Gastroesophageal sphincter (tissue), 4 donors: ENCODE results near the gene GLE1. TPM values are rescaled to one million over a fixed set of nuclear protein-coding genes. Genes with fewer than 3 reads are reported as not detected.
A peak's percentile ranks its signal among the peaks of the same experiment; 100 is the strongest.

Experiments used
- ATAC-seq: fragments of 150-250 bp; one replicate; pipeline ENCODE4 v1.9.1; 2016; ENCODE audit warnings: mild to moderate bottlenecking, moderate library complexity
- H3K27ac ChIP-seq, 4 donors: fragments of 200-600 bp; sonication (generic) in 3 of 4; 1 replicate in 3 of 4; 2 replicates in 1 of 4; pipeline ENCODE4 v1.5.1; 2016 to 2019
- H3K27me3 ChIP-seq: fragments of 200-600 bp; sonication (generic); one replicate; pipeline ENCODE4 v1.5.1; 2019
- H3K36me3 ChIP-seq, 2 donors: fragments of 200-600 bp; sonication (generic); one replicate each; pipeline ENCODE4 v1.5.1; 2019; ENCODE audit warnings: control low read depth in 1 of 2
- H3K4me1 ChIP-seq, 3 donors: fragments of 200-600 bp; sonication (generic); 1 replicate in 2 of 3; 2 replicates in 1 of 3; pipeline ENCODE4 v1.5.1; 2016 to 2019; ENCODE audit warnings: control low read depth in 2 of 3
- H3K4me3 ChIP-seq, 2 donors: fragments of 200-600 bp; sonication (generic); one replicate each; pipeline ENCODE4 v1.5.1; 2019; ENCODE audit warnings: mild to moderate bottlenecking in 1 of 2, moderate library complexity in 1 of 2
- H3K9me3 ChIP-seq, 3 donors: fragments of 200-600 bp; sonication (generic); one replicate each; pipeline ENCODE4 v1.5.1; 2017 to 2019; ENCODE audit warnings: control low read depth in 2 of 3
- EP300 ChIP-seq: sonication (generic); formaldehyde crosslinking; IDR thresholded peaks from one replicate; pipeline ENCODE4 v1.6.1; 2017; ENCODE audit warnings: antibody characterized with exemption, mild to moderate bottlenecking
- POLR2A ChIP-seq, 2 donors: fragments of 450-650 bp; IDR thresholded peaks; one replicate each; pipeline ENCODE4 v1.6.1; 2017; ENCODE audit warnings: antibody characterized with exemption in 2 of 2, mild to moderate bottlenecking in 2 of 2, moderate library complexity in 1 of 2
- POLR2AphosphoS5 ChIP-seq: sonication (generic); formaldehyde crosslinking; IDR thresholded peaks from one replicate; pipeline ENCODE4 v1.6.1; 2017; ENCODE audit warnings: antibody characterized with exemption
- WGBS, 2 donors: methylation state at CpG; one replicate each; pipeline ENCODE4 v1.1.5; 2018; ENCODE audit warnings: low coverage in 1 of 2; 5-methylcytosine and 5-hydroxymethylcytosine counted together
- total RNA-seq, 4 donors: library from RNA; depleted of rRNA; stranded (reverse); fragments of >200 nt; gene quantifications; one replicate each; pipeline ENCODE4 v1.1.0, GENCODE V29; 2016
- TF ChIP-seq, protein P1 (sequence below), 4 experiments: fragments of 200-600 bp in 2 of 4; fragments of 450-650 bp in 2 of 4; sonication (generic) in 1 of 4; IDR thresholded peaks; one replicate each; pipeline ENCODE4 v1.5.1; 2017 to 2019; ENCODE audit warnings: antibody characterized with exemption in 4 of 4, mild to moderate bottlenecking in 2 of 4, moderate library complexity in 2 of 4

GLE1 gene
- total RNA-seq, 4 donors from 2014 or later = 18.7 to 32.4 (median 26.9) TPM

GRCh38 chr9:128457207-128457606, 47.3 kb upstream of the GLE1 start:
- WGBS, 2 donors = 0 to 28% methylated on average over 1 to 4 of the region's 14 CpGs
- no peak for ATAC-seq
- TF ChIP-seq POLR2A (IDR thresholded peaks at IDR 0.05) = no peak
- no peak for TF ChIP-seq POLR2AphosphoS5
- TF ChIP-seq, protein P1, sequence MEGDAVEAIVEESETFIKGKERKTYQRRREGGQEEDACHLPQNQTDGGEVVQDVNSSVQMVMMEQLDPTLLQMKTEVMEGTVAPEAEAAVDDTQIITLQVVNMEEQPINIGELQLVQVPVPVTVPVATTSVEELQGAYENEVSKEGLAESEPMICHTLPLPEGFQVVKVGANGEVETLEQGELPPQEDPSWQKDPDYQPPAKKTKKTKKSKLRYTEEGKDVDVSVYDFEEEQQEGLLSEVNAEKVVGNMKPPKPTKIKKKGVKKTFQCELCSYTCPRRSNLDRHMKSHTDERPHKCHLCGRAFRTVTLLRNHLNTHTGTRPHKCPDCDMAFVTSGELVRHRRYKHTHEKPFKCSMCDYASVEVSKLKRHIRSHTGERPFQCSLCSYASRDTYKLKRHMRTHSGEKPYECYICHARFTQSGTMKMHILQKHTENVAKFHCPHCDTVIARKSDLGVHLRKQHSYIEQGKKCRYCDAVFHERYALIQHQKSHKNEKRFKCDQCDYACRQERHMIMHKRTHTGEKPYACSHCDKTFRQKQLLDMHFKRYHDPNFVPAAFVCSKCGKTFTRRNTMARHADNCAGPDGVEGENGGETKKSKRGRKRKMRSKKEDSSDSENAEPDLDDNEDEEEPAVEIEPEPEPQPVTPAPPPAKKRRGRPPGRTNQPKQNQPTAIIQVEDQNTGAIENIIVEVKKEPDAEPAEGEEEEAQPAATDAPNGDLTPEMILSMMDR (IDR thresholded peaks at IDR 0.05) = no peak
- TF ChIP-seq EP300 = no peak
- no peaks in the 10 kb centered on the region for H3K9me3 ChIP-seq
- H3K27ac ChIP-seq = peak overlapping the region in 2 of 4 donors; percentile 91 to 92
- no peaks in the 10 kb centered on the region for H3K27me3 ChIP-seq
- peaks cover 0 to 23% (median 5%) of the 10 kb centered on the region in 3 donors for H3K4me1 ChIP-seq
- H3K36me3 ChIP-seq = peaks cover 0 to 32% of the 10 kb centered on the region in 2 donors
- peak overlapping the region; percentile 56 to 74 for H3K4me3 ChIP-seq

DNA sequence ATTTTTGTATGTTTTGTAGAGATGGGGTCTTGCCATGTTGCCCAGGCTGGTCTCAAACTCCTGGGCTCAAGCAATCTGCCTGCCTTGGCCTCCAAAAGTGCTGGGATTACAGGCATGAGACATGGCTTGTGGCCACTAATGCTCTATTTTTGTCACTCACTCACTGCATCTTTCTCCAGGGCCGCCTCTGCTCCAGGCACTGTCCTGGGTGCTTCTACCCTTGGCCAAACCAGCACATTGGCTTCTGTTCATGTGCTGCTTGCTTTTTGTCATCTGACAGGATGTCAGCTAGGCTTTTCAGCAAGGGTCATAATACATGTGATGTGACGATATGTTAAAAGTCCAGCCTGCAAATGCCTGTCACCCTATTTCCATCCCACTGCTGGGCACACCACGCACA, 45.5 kb upstream of the GLE1 start:
- peaks cover 0 to 50% of the 10 kb centered on the region in 2 donors for H3K36me3 ChIP-seq
- H3K27me3 ChIP-seq = no peaks in the 10 kb centered on the region
- no peak overlapping the region for H3K27ac ChIP-seq
- no peak overlapping the region for H3K4me3 ChIP-seq
- no peak for ATAC-seq
- H3K9me3 ChIP-seq = no peaks in the 10 kb centered on the region
- WGBS, 2 donors = 83 to 97% methylated on average over 3 of the region's 3 CpGs
- H3K4me1 ChIP-seq = peaks cover 0 to 23% (median 5%) of the 10 kb centered on the region in 3 donors
- no peak for TF ChIP-seq POLR2A (IDR thresholded peaks at IDR 0.05)
- no peak for TF ChIP-seq POLR2AphosphoS5
- TF ChIP-seq EP300 = no peak
- TF ChIP-seq, protein P1 (IDR thresholded peaks at IDR 0.05) = no peak

- no peak overlapping the region for H3K27ac ChIP-seq
- H3K27me3 ChIP-seq = no peaks in the 10 kb centered on the region
- TF ChIP-seq POLR2AphosphoS5 (no peak), EP300 (no peak), POLR2A (IDR thresholded peaks at IDR 0.05) (no peak)
- TF ChIP-seq, protein P1 (IDR thresholded peaks at IDR 0.05) = no peak
- no peaks in the 10 kb centered on the region for H3K9me3 ChIP-seq
- no peak for ATAC-seq
- peaks cover 0 to 79% of the 10 kb centered on the region in 2 donors for H3K36me3 ChIP-seq
- H3K4me1 ChIP-seq = no peaks in the 10 kb centered on the region
- 88% methylated on average over 5 of the region's 7 CpGs; no CpG with 5 or more reads in 1 of the 2 donors for WGBS, 2 donors
- no peak overlapping the region for H3K4me3 ChIP-seq
Observed at GRCh38 chr9:128469070-128469469, 35.4 kb upstream of the GLE1 start.

- H3K4me1 ChIP-seq = no peaks in the 10 kb centered on the region
- ATAC-seq = no peak
- peaks cover 0 to 80% of the 10 kb centered on the region in 2 donors for H3K36me3 ChIP-seq
- no peak for TF ChIP-seq POLR2AphosphoS5
- TF ChIP-seq POLR2A (IDR thresholded peaks at IDR 0.05) = no peak
- TF ChIP-seq EP300 = no peak
- TF ChIP-seq, protein P1 (IDR thresholded peaks at IDR 0.05) = no peak
- H3K27ac ChIP-seq = no peak overlapping the region
- 73 to 91% methylated on average over 3 to 4 of the region's 5 CpGs for WGBS, 2 donors
- H3K4me3 ChIP-seq = no peak overlapping the region
- no peaks in the 10 kb centered on the region for H3K27me3 ChIP-seq
- H3K9me3 ChIP-seq = no peaks in the 10 kb centered on the region
Observed at GRCh38 chr9:128470560-128470959, 34.0 kb upstream of the GLE1 start.

DNA sequence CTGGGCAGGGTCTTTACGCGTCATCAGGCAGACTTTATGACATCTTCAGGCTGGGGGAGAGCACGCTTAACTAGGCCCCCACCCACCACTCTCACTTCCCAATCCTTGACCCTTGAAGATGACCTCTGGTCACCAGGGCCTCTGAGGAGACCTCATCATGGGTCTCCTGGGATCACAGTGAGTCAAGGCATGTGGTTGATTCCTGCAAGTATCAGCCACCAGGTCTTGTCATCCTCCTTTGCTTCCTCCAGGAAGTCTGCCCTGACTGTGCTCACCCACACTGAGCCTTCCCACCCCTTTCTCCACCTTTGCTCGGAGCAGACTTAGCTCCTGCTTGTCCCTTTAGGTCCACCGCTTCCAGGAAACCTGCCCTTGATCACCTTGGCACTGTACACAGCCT, 31.4 kb upstream of the GLE1 start:
- Histone ChIP-seq H3K27ac (no peak overlapping the region), H3K4me1 (no peaks in the 10 kb centered on the region), H3K9me3 (no peaks in the 10 kb centered on the region), H3K36me3 (peaks cover 0 to 85% of the 10 kb centered on the region in 2 donors), H3K27me3 (no peaks in the 10 kb centered on the region), H3K4me3 (no peak overlapping the region)
- WGBS, 2 donors = 93 to 94% methylated on average over 3 of the region's 5 CpGs
- no peak for ATAC-seq
- TF ChIP-seq EP300 (no peak), POLR2A (IDR thresholded peaks at IDR 0.05) (no peak), POLR2AphosphoS5 (no peak)
- TF ChIP-seq, protein P1 (IDR thresholded peaks at IDR 0.05) = no peak
